ENCODE results near the gene SCN11A. TPM values are rescaled to one million over a fixed set of nuclear protein-coding genes. Genes with fewer than 3 reads are reported as not detected.
"Not testable (repeated sequence)": the region's sequence is repeated elsewhere in the genome, so short reads cannot be mapped to it uniquely, and the experiment has no call there.

Gene SCN11A
- total RNA-seq, 1 donor: not detected

DNA sequence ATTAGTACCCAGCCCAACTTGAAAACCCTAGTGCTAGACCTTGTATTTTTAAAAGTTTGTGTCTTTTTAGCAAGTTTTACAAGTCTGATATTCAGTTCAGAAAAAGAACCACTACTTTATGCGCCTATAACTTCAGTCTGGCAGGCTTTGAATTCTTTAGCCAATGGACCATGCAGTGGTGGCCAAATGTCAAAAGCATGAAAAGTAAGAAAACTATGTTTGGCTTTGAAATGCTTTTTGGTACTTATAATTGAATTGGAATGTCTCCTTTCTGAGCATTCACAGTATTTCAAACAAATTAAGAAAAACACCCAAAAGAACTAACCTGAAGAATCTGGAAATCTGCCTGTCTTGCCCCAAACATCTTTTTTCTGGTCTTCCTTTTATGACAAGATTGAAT, 12.9 kb upstream of the SCN11A start:
- peak overlapping the region; percentile 57 for H3K4me2 ChIP-seq (ENCODE audit: insufficient read depth, low read length)
- peaks cover 31% of the 10 kb centered on the region for H3K79me2 ChIP-seq (ENCODE audit: insufficient read depth, low read length)
- TF ChIP-seq, protein P1, sequence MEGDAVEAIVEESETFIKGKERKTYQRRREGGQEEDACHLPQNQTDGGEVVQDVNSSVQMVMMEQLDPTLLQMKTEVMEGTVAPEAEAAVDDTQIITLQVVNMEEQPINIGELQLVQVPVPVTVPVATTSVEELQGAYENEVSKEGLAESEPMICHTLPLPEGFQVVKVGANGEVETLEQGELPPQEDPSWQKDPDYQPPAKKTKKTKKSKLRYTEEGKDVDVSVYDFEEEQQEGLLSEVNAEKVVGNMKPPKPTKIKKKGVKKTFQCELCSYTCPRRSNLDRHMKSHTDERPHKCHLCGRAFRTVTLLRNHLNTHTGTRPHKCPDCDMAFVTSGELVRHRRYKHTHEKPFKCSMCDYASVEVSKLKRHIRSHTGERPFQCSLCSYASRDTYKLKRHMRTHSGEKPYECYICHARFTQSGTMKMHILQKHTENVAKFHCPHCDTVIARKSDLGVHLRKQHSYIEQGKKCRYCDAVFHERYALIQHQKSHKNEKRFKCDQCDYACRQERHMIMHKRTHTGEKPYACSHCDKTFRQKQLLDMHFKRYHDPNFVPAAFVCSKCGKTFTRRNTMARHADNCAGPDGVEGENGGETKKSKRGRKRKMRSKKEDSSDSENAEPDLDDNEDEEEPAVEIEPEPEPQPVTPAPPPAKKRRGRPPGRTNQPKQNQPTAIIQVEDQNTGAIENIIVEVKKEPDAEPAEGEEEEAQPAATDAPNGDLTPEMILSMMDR (IDR thresholded peaks at IDR 0.05; ENCODE audit: extremely low read depth, low read depth, low read length): no peak
- peak overlapping the region; percentile 68 for H3K27ac ChIP-seq (ENCODE audit: low read depth, low read length)
- H3K4me3 ChIP-seq (ENCODE audit: insufficient read depth, low read length): no peak overlapping the region
- H3K4me1 ChIP-seq (ENCODE audit: insufficient read depth, low read length): peaks cover 14% of the 10 kb centered on the region
- peak overlapping the region; percentile 19 for H2AFZ ChIP-seq (ENCODE audit: low read length)
- H3K27me3 ChIP-seq (ENCODE audit: insufficient read depth, low read length): no peaks in the 10 kb centered on the region
- peaks cover 3% of the 10 kb centered on the region for H3K36me3 ChIP-seq (ENCODE audit: insufficient read depth, low read length)
- no peaks in the 10 kb centered on the region for H3K9me3 ChIP-seq (ENCODE audit: low read depth, low read length)
- peak; percentile 37 for DNase-seq (ENCODE audit: insufficient read length, low spot score, missing footprints)
- H4K20me1 ChIP-seq (ENCODE audit: insufficient read depth, low read length): peaks cover 5% of the 10 kb centered on the region

DNA sequence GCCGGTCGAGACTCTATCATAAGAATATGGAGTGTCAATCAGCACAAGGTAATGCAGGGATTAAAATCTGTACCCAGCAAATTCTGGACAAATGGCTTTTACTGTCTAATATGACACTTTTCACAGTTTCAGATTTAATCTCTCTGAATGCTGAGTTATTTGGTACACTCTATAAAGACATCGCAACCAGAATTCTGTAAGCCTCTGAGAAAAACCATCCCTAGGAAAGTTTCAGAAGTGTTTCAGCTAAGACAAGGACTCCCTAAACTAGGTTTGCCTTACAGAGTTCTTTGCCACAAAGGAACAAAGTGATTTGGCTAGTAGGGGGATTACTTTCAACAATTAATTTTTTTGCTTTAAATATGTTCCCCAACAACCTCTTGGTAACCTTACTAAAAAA, 11.4 kb upstream of the SCN11A start:
- no peaks in the 10 kb centered on the region for H3K27me3 ChIP-seq (ENCODE audit: insufficient read depth, low read length)
- no peaks in the 10 kb centered on the region for H3K9me3 ChIP-seq (ENCODE audit: low read depth, low read length)
- peaks cover 5% of the 10 kb centered on the region for H4K20me1 ChIP-seq (ENCODE audit: insufficient read depth, low read length)
- H3K36me3 ChIP-seq (ENCODE audit: insufficient read depth, low read length): no peaks in the 10 kb centered on the region
- TF ChIP-seq, protein P1 (IDR thresholded peaks at IDR 0.05; ENCODE audit: extremely low read depth, low read depth, low read length): no peak
- no peak overlapping the region for H3K4me2 ChIP-seq (ENCODE audit: insufficient read depth, low read length)
- no peak for DNase-seq (ENCODE audit: insufficient read length, low spot score, missing footprints)
- H3K4me3 ChIP-seq (ENCODE audit: insufficient read depth, low read length): no peak overlapping the region
- H2AFZ ChIP-seq (ENCODE audit: low read length): no peak overlapping the region
- peaks cover 45% of the 10 kb centered on the region for H3K79me2 ChIP-seq (ENCODE audit: insufficient read depth, low read length)
- peaks cover 14% of the 10 kb centered on the region for H3K4me1 ChIP-seq (ENCODE audit: insufficient read depth, low read length)
- no peak overlapping the region for H3K27ac ChIP-seq (ENCODE audit: low read depth, low read length)

DNA sequence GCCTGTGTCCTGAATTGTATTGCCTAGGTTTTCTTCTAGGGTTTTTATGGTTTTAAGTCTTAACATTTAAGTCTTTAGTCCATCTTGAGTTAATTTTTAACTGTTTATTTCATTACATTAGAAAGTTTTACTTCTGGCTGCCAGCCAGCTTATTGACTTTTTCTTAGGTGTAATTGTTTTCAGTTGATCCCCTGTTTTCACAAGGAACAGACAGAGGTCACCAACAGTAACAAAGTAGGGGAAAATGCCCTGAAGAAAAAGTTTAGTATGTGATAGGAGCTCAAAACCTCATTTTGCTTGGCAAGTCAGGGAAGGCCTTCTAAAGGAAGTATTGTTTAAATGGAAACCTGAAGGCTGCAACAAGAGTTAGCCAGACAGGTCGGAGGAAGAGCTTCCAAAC, 10.4 kb upstream of the SCN11A start:
- Histone ChIP-seq H3K4me3 (ENCODE audit: insufficient read depth, low read length) (no peak overlapping the region), H2AFZ (ENCODE audit: low read length) (no peak overlapping the region), H3K9me3 (ENCODE audit: low read depth, low read length) (no peaks in the 10 kb centered on the region), H3K27me3 (ENCODE audit: insufficient read depth, low read length) (no peaks in the 10 kb centered on the region), H3K4me2 (ENCODE audit: insufficient read depth, low read length) (no peak overlapping the region), H3K79me2 (ENCODE audit: insufficient read depth, low read length) (peaks cover 51% of the 10 kb centered on the region), H4K20me1 (ENCODE audit: insufficient read depth, low read length) (peaks cover 5% of the 10 kb centered on the region), H3K36me3 (ENCODE audit: insufficient read depth, low read length) (no peaks in the 10 kb centered on the region), H3K27ac (ENCODE audit: low read depth, low read length) (no peak overlapping the region), H3K4me1 (ENCODE audit: insufficient read depth, low read length) (peaks cover 14% of the 10 kb centered on the region)
- TF ChIP-seq, protein P1 (IDR thresholded peaks at IDR 0.05; ENCODE audit: extremely low read depth, low read depth, low read length): no peak
- DNase-seq (ENCODE audit: insufficient read length, low spot score, missing footprints): no peak

DNA sequence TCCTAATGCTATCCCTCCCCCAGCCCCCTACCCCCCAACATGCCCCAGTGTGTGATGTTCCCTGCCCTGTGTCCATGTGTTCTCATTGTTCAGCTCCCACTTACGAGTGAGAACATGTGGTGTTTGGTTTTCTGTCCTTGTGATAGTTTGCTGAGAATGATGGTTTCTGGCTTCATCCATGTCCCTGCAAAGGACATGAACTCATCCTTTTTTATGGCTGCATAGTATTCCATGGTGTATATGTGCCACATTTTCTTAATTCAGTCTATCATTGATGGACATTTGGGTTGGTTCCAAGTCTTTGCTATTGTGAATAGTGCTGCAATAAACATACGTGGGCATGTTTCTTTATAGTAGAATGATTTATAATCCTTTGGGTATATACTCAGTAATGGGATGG, 9.5 kb upstream of the SCN11A start:
- not testable (repeated sequence) for H3K27me3 ChIP-seq (ENCODE audit: insufficient read depth, low read length); H3K4me2 ChIP-seq (ENCODE audit: insufficient read depth, low read length); H3K4me3 ChIP-seq (ENCODE audit: insufficient read depth, low read length); H4K20me1 ChIP-seq (ENCODE audit: insufficient read depth, low read length); DNase-seq (ENCODE audit: insufficient read length, low spot score, missing footprints); H3K27ac ChIP-seq (ENCODE audit: low read depth, low read length); H3K9me3 ChIP-seq (ENCODE audit: low read depth, low read length); H3K36me3 ChIP-seq (ENCODE audit: insufficient read depth, low read length); H2AFZ ChIP-seq (ENCODE audit: low read length)
- Histone ChIP-seq H3K79me2 (ENCODE audit: insufficient read depth, low read length) (peaks cover 47% of the 10 kb centered on the region), H3K4me1 (ENCODE audit: insufficient read depth, low read length) (peaks cover 18% of the 10 kb centered on the region)
